ENCODE results near the gene TNS3. TPM values are rescaled to one million over a fixed set of nuclear protein-coding genes. Genes with fewer than 3 reads are reported as not detected.

The TNS3 gene
- total RNA-seq, 1 experiment from 2014 or later: 9.5 TPM

GRCh38 chr7:47484457-47484856 lies 97.5 kb downstream of the TNS3 start:
- no CpG with 5 or more reads among the region's 7 CpGs for WGBS (ENCODE audit: extremely low coverage, insufficient read length, low lambda C conversion rate)

More at GRCh38 chr7:47484457-47484856, 97.5 kb downstream of the TNS3 start:
- peaks cover 2 to 15% (median 7%) of the 10 kb centered on the region in 3 experiments; a peak in 5 of 7 replicates for H3K36me3 Mint-ChIP-seq (ENCODE audit: insufficient read depth in 1 of 3, low read depth in 3 of 3)
- no peak overlapping the region for H4K91ac ChIP-seq (ENCODE audit: insufficient read length, low read depth, low read length)
- DNase-seq: no peak
- H3K56ac ChIP-seq (ENCODE audit: insufficient read length, low read depth, low read length): no peak overlapping the region
- no peak overlapping the region for H3K23ac ChIP-seq (ENCODE audit: insufficient read length, low read depth, low read length)
- no peak overlapping the region for H2AK5ac ChIP-seq (ENCODE audit: insufficient read length, low read length)
- H3K4ac ChIP-seq (ENCODE audit: low read depth, low read length): no peak overlapping the region
- H2AFZ ChIP-seq (ENCODE audit: low read length): no peak overlapping the region
- H2BK120ac ChIP-seq (ENCODE audit: low read depth, low read length, poor library complexity, severe bottlenecking): no peak overlapping the region
- no peak overlapping the region for H4K5ac ChIP-seq (ENCODE audit: insufficient read length, low read depth, low read length)
- H2BK12ac ChIP-seq (ENCODE audit: insufficient read length, low read depth, low read length): no peak overlapping the region
- no peak overlapping the region for H3K4me2 ChIP-seq (ENCODE audit: insufficient read depth, insufficient read length, low read length)
- no peaks in the 10 kb centered on the region for H3K79me2 ChIP-seq (ENCODE audit: insufficient read depth, low read length)
- H3K4me1 Mint-ChIP-seq: peaks cover 45 to 49% of the 10 kb centered on the region in 2 experiments
- H3K27me3 Mint-ChIP-seq (ENCODE audit: low read depth): peaks cover 99% of the 10 kb centered on the region
- H3K9me3 ChIP-seq (ENCODE audit: control insufficient read depth, low read depth, low read length): no peaks in the 10 kb centered on the region
- H2BK5ac ChIP-seq (ENCODE audit: insufficient read length, low read length): no peak overlapping the region
- no peak overlapping the region for H2BK20ac ChIP-seq (ENCODE audit: low read depth, low read length, poor library complexity, severe bottlenecking)
- H3K18ac ChIP-seq (ENCODE audit: insufficient read length, low read depth, low read length): no peak overlapping the region
- peaks cover 5 to 9% of the 10 kb centered on the region in 2 experiments; a peak in 3 of 5 replicates for H3K9me3 Mint-ChIP-seq
- peaks cover 32% of the 10 kb centered on the region; the same call in 1 of the 2 replicates for H3K27me3 ChIP-seq (ENCODE audit: insufficient read depth, low read length)
- H3K27ac Mint-ChIP-seq: no peak overlapping the region
- H3K79me1 ChIP-seq (ENCODE audit: insufficient read depth, low read depth, low read length, poor library complexity, severe bottlenecking): no peaks in the 10 kb centered on the region
- no peak overlapping the region for H3T11ph ChIP-seq (ENCODE audit: low read length)
- H2BK15ac ChIP-seq (ENCODE audit: low read depth, low read length): no peak overlapping the region
- peaks cover 11% of the 10 kb centered on the region; the same call in 1 of the 2 replicates for H3K4me1 ChIP-seq (ENCODE audit: insufficient read depth, low read length)
- no peak for TF ChIP-seq CTCF (conservative IDR thresholded peaks at IDR 0.05)
- H3K14ac ChIP-seq (ENCODE audit: insufficient read depth, low read length): no peak overlapping the region
- no peak overlapping the region for H3K4me3 Mint-ChIP-seq
- no peaks in the 10 kb centered on the region for H3K23me2 ChIP-seq (ENCODE audit: insufficient read length, low read depth, low read length, poor library complexity, severe bottlenecking)
- no peak overlapping the region for H3K27ac ChIP-seq (ENCODE audit: insufficient read length, low read depth, low read length)
- no peak overlapping the region for H4K8ac ChIP-seq (replicated peaks; ENCODE audit: insufficient read length, low read depth, low read length)
- no peak overlapping the region for H3K9ac ChIP-seq (ENCODE audit: extremely low read depth, insufficient read length, low read length)
- H4K20me1 ChIP-seq (ENCODE audit: control insufficient read depth, insufficient read depth, insufficient read length): no peaks in the 10 kb centered on the region
